Spleen (tissue), 11 donors: ENCODE results near the gene SYCP2. TPM values are rescaled to one million over a fixed set of nuclear protein-coding genes. Genes with fewer than 3 reads are reported as not detected.

Experiments
- DNase-seq: peaks from one replicate; pipeline ENCODE4 v3.0.0-alpha.2; 2020
- H3K27ac ChIP-seq, 8 donors: fragments of 200-600 bp; sonication (generic) in 7 of 8; 1 replicate in 4 of 8; 2 replicates in 4 of 8; pipeline versions ENCODE4 v1.5.0 to v1.8.0; 2016 to 2021; ENCODE audit warnings: inconsistent platforms in 4 of 8, mild to moderate bottlenecking in 4 of 8, moderate library complexity in 1 of 8
- H3K27me3 ChIP-seq, 7 donors: fragments of 200-600 bp; sonication (generic) in 6 of 7; replicated peaks in 1 of 7; 1 replicate in 4 of 7; 2 replicates in 3 of 7; pipeline versions ENCODE4 v1.5.0 to v1.8.0; 2016 to 2021; ENCODE audit warnings: inconsistent platforms in 3 of 7, mild to moderate bottlenecking in 1 of 7
- H3K36me3 ChIP-seq, 6 donors: fragments of 200-600 bp; sonication (generic) in 5 of 6; 1 replicate in 4 of 6; 2 replicates in 2 of 6; pipeline versions ENCODE4 v1.5.0 to v1.8.0; 2016 to 2021; ENCODE audit warnings: inconsistent platforms in 2 of 6
- H3K4me1 ChIP-seq, 6 donors: fragments of 200-600 bp; sonication (generic) in 5 of 6; 1 replicate in 3 of 6; 2 replicates in 3 of 6; pipeline versions ENCODE4 v1.5.0 to v1.8.0; 2016 to 2021; ENCODE audit warnings: inconsistent platforms in 3 of 6
- H3K4me3 ChIP-seq, 8 donors: fragments of 200-600 bp; sonication (generic) in 7 of 8; 1 replicate in 4 of 8; 2 replicates in 4 of 8; pipeline versions ENCODE4 v1.5.0 to v1.8.0; 2016 to 2021; ENCODE audit warnings: inconsistent platforms in 4 of 8, mild to moderate bottlenecking in 4 of 8, moderate library complexity in 2 of 8
- H3K9me3 ChIP-seq, 8 donors: fragments of 200-600 bp; sonication (generic) in 7 of 8; 1 replicate in 4 of 8; 2 replicates in 4 of 8; pipeline versions ENCODE4 v1.5.0 to v1.8.0; 2016 to 2021; ENCODE audit warnings: inconsistent platforms in 4 of 8
- CTCF ChIP-seq, 11 experiments: fragments of 200-600 bp in 7 of 11; fragments of 450-650 bp in 4 of 11; sonication (generic) in 4 of 11; IDR thresholded peaks in 8 of 11; conservative IDR thresholded peaks in 3 of 11; 1 replicate in 7 of 11; 2 replicates in 4 of 11; pipeline versions ENCODE4 v1.4.0 to v1.8.0; 2016 to 2021; ENCODE audit warnings: antibody characterized with exemption in 11 of 11, inconsistent platforms in 4 of 11, mild to moderate bottlenecking in 1 of 11
- POLR2A ChIP-seq, 3 donors: fragments of 450-650 bp; IDR thresholded peaks; one replicate each; pipeline ENCODE4 v1.5.1; 2017; ENCODE audit warnings: antibody characterized with exemption in 3 of 3, mild to moderate bottlenecking in 1 of 3
- POLR2AphosphoS5 ChIP-seq, 3 donors: sonication (generic); formaldehyde crosslinking; IDR thresholded peaks; one replicate each; pipeline ENCODE4 v1.5.1; 2017; ENCODE audit warnings: antibody characterized with exemption in 3 of 3
- WGBS, 5 donors: extraction: QIAGEN DNeasy Blood & Tissue Kit in 3 of 5; methylation state at CpG; one replicate each; pipeline versions ENCODE4 v1.1.5 to v1.1.7; 2013 to 2018; 5-methylcytosine and 5-hydroxymethylcytosine counted together
- intact Hi-C: fragments of 100-400 bp; cut with DNase I; formaldehyde crosslinking; loops from one replicate; pipeline ENCODE4 v1.15.0; 2023; ENCODE audit warnings: low total_unique reads
- polyA plus RNA-seq, 3 donors: library from polyadenylated mRNA; stranded (reverse); fragments of 200-250 nt; gene quantifications; one replicate each; pipeline ENCODE4 v1.2.1, GENCODE V29; 2013
- total RNA-seq, 7 donors: library from RNA; depleted of rRNA in 3 of 7; stranded (reverse); fragments of >200 nt in 3 of 7; fragmentation: NEBNext Ultra II Directional in 4 of 7; extraction: Animal tissue kit (Norgen Biotek cat#: 25700) in 4 of 7; gene quantifications; one replicate each; pipeline versions ENCODE4 v1.1.0 to v1.2.1, GENCODE V29; 2016 to 2021
- donor health status: healthy with polysubstance abuse.
- donor health status: DM: no; HTN: no; CAD: no; lungs with moderate emphysema.
- donor health status: DM: no; HTN: no; CAD: no.
- donor health status: Bipolar disorder and iron deficiency.
- donor health status: healthy.
- donor health status: DM: no; HTN: no; CAD: no.
- donor health status: DM: yes; HTN: yes; CAD: no.

SYCP2 gene
- total and polyA plus RNA-seq, 10 donors: 1.5 to 9.1 (median 4.9) TPM

GRCh38 chr20:59955131-59955796, 21.8 kb upstream of the SYCP2 start:
- 81 to 90% (median 85%) methylated on average over 8 of the region's 8 CpGs for WGBS, 5 donors
- DNase-seq: no peak
- no peaks in the 10 kb centered on the region for H3K27me3 ChIP-seq
- H3K4me1 ChIP-seq: no peaks in the 10 kb centered on the region
- H3K4me3 ChIP-seq: no peak overlapping the region
- intact Hi-C loops: no loop called here
- no peaks in the 10 kb centered on the region for H3K9me3 ChIP-seq
- TF ChIP-seq POLR2A (IDR thresholded peaks at IDR 0.05): no peak
- no peak for TF ChIP-seq POLR2AphosphoS5 (IDR thresholded peaks at IDR 0.05)
- peak in 5 of 11 experiments; percentile 6 to 22 (median 10) for TF ChIP-seq CTCF (IDR thresholded peaks at IDR 0.05 in 8 of 11, conservative IDR thresholded peaks at IDR 0.05 in 3 of 11)
- no peak overlapping the region for H3K27ac ChIP-seq
- H3K36me3 ChIP-seq: peaks cover 0 to 33% (median 0%) of the 10 kb centered on the region in 6 donors

- no peak overlapping the region for H3K4me3 ChIP-seq
- no peak for DNase-seq
- intact Hi-C loops: no loop called here
- TF ChIP-seq POLR2A (IDR thresholded peaks at IDR 0.05): no peak
- TF ChIP-seq POLR2AphosphoS5 (IDR thresholded peaks at IDR 0.05): no peak
- no peak for TF ChIP-seq CTCF (IDR thresholded peaks at IDR 0.05 in 8 of 11, conservative IDR thresholded peaks at IDR 0.05 in 3 of 11)
- no peaks in the 10 kb centered on the region for H3K27me3 ChIP-seq
- no peaks in the 10 kb centered on the region for H3K9me3 ChIP-seq
- peaks cover 0 to 35% (median 0%) of the 10 kb centered on the region in 6 donors for H3K36me3 ChIP-seq
- WGBS, 5 donors: 85 to 96% (median 89%) methylated on average over 4 of the region's 4 CpGs
- H3K27ac ChIP-seq: no peak overlapping the region
- H3K4me1 ChIP-seq: no peaks in the 10 kb centered on the region
These were observed 21.3 kb upstream of the SYCP2 start for GRCh38 chr20:59954718-59955117.

- peak overlapping the region in 2 of 8 donors; percentile 72 to 80 for H3K27ac ChIP-seq
- TF ChIP-seq POLR2A (IDR thresholded peaks at IDR 0.05) (no peak), POLR2AphosphoS5 (IDR thresholded peaks at IDR 0.05) (no peak)
- 90 to 97% (median 96%) methylated on average over 6 of the region's 6 CpGs for WGBS, 5 donors
These were observed 16.5 kb upstream of the SYCP2 start for GRCh38 chr20:59949911-59950310.

GRCh38 chr20:59948828-59949720, 15.6 kb upstream of the SYCP2 start:
- TF ChIP-seq POLR2AphosphoS5 (IDR thresholded peaks at IDR 0.05): no peak
- no peak for TF ChIP-seq POLR2A (IDR thresholded peaks at IDR 0.05)
- peak; percentile 18 to 75 (median 66) for TF ChIP-seq CTCF (IDR thresholded peaks at IDR 0.05 in 8 of 11, conservative IDR thresholded peaks at IDR 0.05 in 3 of 11)
- H3K9me3 ChIP-seq: no peaks in the 10 kb centered on the region
- DNase-seq: no peak
- WGBS, 5 donors: 33 to 39% (median 35%) methylated on average over 7 of the region's 7 CpGs
- H3K27me3 ChIP-seq: no peaks in the 10 kb centered on the region
- peaks cover 6 to 54% (median 25%) of the 10 kb centered on the region in 6 donors for H3K4me1 ChIP-seq
- peaks cover 0 to 42% (median 13%) of the 10 kb centered on the region in 6 donors for H3K36me3 ChIP-seq
- intact Hi-C loops: no loop called here
- peak overlapping the region in 7 of 8 donors; percentile 2 to 80 (median 66) for H3K27ac ChIP-seq
- H3K4me3 ChIP-seq: peak overlapping the region in 1 of 8 donors; percentile 37

More at GRCh38 chr20:59949911-59950310, 16.5 kb upstream of the SYCP2 start:
- Histone ChIP-seq H3K27me3 (no peaks in the 10 kb centered on the region), H3K9me3 (no peaks in the 10 kb centered on the region), H3K36me3 (peaks cover 0 to 33% (median 5%) of the 10 kb centered on the region in 6 donors), H3K4me3 (no peak overlapping the region), H3K4me1 (peaks cover 6 to 48% (median 22%) of the 10 kb centered on the region in 6 donors)
- DNase-seq: no peak
- intact Hi-C loops: no loop called here
